ENCODE results near the gene SHLD1.

DNA sequence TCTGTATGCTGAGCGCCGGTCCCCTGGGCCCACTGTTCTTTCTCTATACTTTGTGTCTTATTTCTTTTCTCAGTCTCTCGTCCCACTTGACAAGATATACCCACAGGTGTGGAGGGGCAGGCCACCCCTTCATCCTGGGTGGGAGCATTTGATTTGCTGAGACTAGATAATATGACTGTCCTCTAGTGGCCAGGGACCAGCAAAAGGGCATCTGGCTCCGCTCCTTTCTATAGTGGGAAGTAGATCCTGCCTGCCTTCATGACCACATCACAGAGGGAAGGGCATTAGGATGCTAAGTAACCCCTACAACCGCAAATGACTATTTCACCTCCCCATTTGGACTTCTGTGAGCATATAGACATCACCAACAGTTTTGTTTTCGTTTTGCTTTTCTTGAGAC is 135.7 kb downstream of the SHLD1 start:
- TF ChIP-seq, protein P1, sequence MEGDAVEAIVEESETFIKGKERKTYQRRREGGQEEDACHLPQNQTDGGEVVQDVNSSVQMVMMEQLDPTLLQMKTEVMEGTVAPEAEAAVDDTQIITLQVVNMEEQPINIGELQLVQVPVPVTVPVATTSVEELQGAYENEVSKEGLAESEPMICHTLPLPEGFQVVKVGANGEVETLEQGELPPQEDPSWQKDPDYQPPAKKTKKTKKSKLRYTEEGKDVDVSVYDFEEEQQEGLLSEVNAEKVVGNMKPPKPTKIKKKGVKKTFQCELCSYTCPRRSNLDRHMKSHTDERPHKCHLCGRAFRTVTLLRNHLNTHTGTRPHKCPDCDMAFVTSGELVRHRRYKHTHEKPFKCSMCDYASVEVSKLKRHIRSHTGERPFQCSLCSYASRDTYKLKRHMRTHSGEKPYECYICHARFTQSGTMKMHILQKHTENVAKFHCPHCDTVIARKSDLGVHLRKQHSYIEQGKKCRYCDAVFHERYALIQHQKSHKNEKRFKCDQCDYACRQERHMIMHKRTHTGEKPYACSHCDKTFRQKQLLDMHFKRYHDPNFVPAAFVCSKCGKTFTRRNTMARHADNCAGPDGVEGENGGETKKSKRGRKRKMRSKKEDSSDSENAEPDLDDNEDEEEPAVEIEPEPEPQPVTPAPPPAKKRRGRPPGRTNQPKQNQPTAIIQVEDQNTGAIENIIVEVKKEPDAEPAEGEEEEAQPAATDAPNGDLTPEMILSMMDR (IDR thresholded peaks at IDR 0.05; ENCODE audit: insufficient read depth, low read length, poor library complexity, severe bottlenecking), result no peak
- TF ChIP-seq EZH2phosphoT487 (conservative IDR thresholded peaks at IDR 0.05; ENCODE audit: low read length), result no peak
